Psoas muscle (tissue), 8 donors: Measurements from ENCODE around the gene LCNL1. TPM values are rescaled to one million over a fixed set of nuclear protein-coding genes. Genes with fewer than 3 reads are reported as not detected.

Experiments used
- ATAC-seq, 4 donors: fragments of 200-7000 bp; cut with Tn5 transposase; one replicate each; pipeline ENCODE4 v1.9.1; 2020; ENCODE audit warnings: moderate library complexity in 3 of 4, mild to moderate bottlenecking in 2 of 4
- DNase-seq, 2 donors: peaks; one replicate each; pipeline ENCODE4 v3.0.0-alpha.2; 2020
- H3K27ac ChIP-seq: fragments of 200-600 bp; one replicate; pipeline ENCODE4 v1.8.0; 2022
- H3K27me3 ChIP-seq, 3 donors: fragments of 200-600 bp in 1 of 3; one replicate each; pipeline versions ENCODE4 v1.6.1 to v1.8.0; 2013 to 2022; ENCODE audit warnings: low read length in 2 of 3, mild to moderate bottlenecking in 2 of 3, moderate library complexity in 1 of 3; ENCODE audit not compliant: insufficient read depth in 3 of 3
- H3K36me3 ChIP-seq, 2 donors: fragments of 200-600 bp in 1 of 2; one replicate each; pipeline versions ENCODE4 v1.6.1 to v1.8.0; 2013 to 2022; ENCODE audit warnings: low read depth in 1 of 2, mild to moderate bottlenecking in 1 of 2, moderate library complexity in 1 of 2; ENCODE audit not compliant: insufficient read depth in 1 of 2
- H3K4me1 ChIP-seq: fragments of 200-600 bp; one replicate; pipeline ENCODE4 v1.8.0; 2022
- H3K4me3 ChIP-seq: fragments of 200-600 bp; one replicate; pipeline ENCODE4 v1.8.0; 2022; ENCODE audit warnings: mild to moderate bottlenecking
- H3K9me3 ChIP-seq: fragments of 200-600 bp; one replicate; pipeline ENCODE4 v1.8.0; 2022
- CTCF ChIP-seq: fragments of 200-600 bp; IDR thresholded peaks from one replicate; pipeline ENCODE4 v1.8.0; 2022; ENCODE audit warnings: antibody characterized with exemption
- WGBS, 3 donors: extraction: QIAGEN DNeasy Blood & Tissue Kit; methylation state at CpG; one replicate each; pipeline versions ENCODE4 v1.1.6 to v1.1.7; 2013; 5-methylcytosine and 5-hydroxymethylcytosine counted together
- intact Hi-C, 2 donors: fragments of 100-400 bp; cut with DNase I; formaldehyde crosslinking; loops; one replicate each; pipeline versions ENCODE4 v1.11.0 to v1.14.2; 2022
- polyA plus RNA-seq, 3 donors: library from polyadenylated mRNA; stranded (reverse); fragments of 200-250 nt; gene quantifications; one replicate each; pipeline ENCODE4 v1.2.3, GENCODE V29; 2013
- total RNA-seq, 4 donors: library from RNA; stranded (reverse); fragmentation: NEBNext Ultra II Directional in 2 of 4; extraction: Animal tissue kit (Norgen Biotek cat#: 25700) in 2 of 4; gene quantifications; one replicate each; pipeline versions ENCODE4 v1.2.1 to v1.2.4, GENCODE V29; 2021 to 2023
- donor health status: healthy with polysubstance abuse.
- donor health status: DM: no; HTN: no; CAD: no; lungs with moderate emphysema.
- donor health status: Bipolar disorder and iron deficiency.
- donor health status: healthy.
- donor health status: DM: yes; HTN: yes; CAD: no.
- donor health status: DM: no; HTN: no; CAD: no.
- donor health status: DM: no; HTN: no; CAD: no.
- donor health status: DM: yes; HTN: yes; CAD: no.

Gene LCNL1
- total and polyA plus RNA-seq, 7 donors = 0.04 to 0.79 (median 0.14) TPM

- TF ChIP-seq CTCF = no peak
- WGBS, 3 donors = 89 to 90% (median 89%) methylated on average over 26 of the region's 26 CpGs
- H3K27ac ChIP-seq = no peak overlapping the region
- intact Hi-C loops = no loop called here
- DNase-seq (no peak), ATAC-seq (no peak)
- no peak overlapping the region for H3K4me3 ChIP-seq
- H3K36me3 ChIP-seq = no peaks in the 10 kb centered on the region
- H3K27me3 ChIP-seq = peaks cover 0 to 4% (median 0%) of the 10 kb centered on the region in 3 donors
- H3K4me1 ChIP-seq = no peaks in the 10 kb centered on the region
- no peaks in the 10 kb centered on the region for H3K9me3 ChIP-seq
These were observed 17.9 kb upstream of the LCNL1 start for GRCh38 chr9:136964833-136965422.

- Histone ChIP-seq H3K27ac (no peak overlapping the region), H3K27me3 (peaks cover 0 to 4% (median 0%) of the 10 kb centered on the region in 3 donors), H3K36me3 (no peaks in the 10 kb centered on the region), H3K4me3 (no peak overlapping the region), H3K4me1 (no peaks in the 10 kb centered on the region), H3K9me3 (no peaks in the 10 kb centered on the region)
- intact Hi-C loops = no loop called here
- 13 to 19% (median 18%) methylated on average over 23 of the region's 23 CpGs for WGBS, 3 donors
- DNase-seq (no peak), ATAC-seq (no peak)
- no peak for TF ChIP-seq CTCF
These were observed 16.9 kb upstream of the LCNL1 start for GRCh38 chr9:136965771-136966484.

GRCh38 chr9:136968333-136969127, 14.3 kb upstream of the LCNL1 start:
- H3K4me1 ChIP-seq = no peaks in the 10 kb centered on the region
- intact Hi-C loops = no loop called here
- WGBS, 3 donors = 63 to 71% (median 63%) methylated on average over 17 of the region's 17 CpGs
- no peaks in the 10 kb centered on the region for H3K36me3 ChIP-seq
- peaks cover 0 to 4% (median 0%) of the 10 kb centered on the region in 3 donors for H3K27me3 ChIP-seq
- H3K4me3 ChIP-seq = no peak overlapping the region
- no peak for TF ChIP-seq CTCF
- DNase-seq = no peak
- no peaks in the 10 kb centered on the region for H3K9me3 ChIP-seq
- no peak overlapping the region for H3K27ac ChIP-seq
- no peak for ATAC-seq

GRCh38 chr9:136969150-136969549, 13.6 kb upstream of the LCNL1 start:
- intact Hi-C loops = no loop called here
- WGBS, 3 donors = 54 to 75% (median 61%) methylated on average over 17 of the region's 17 CpGs
- no peak for ATAC-seq
- no peak for DNase-seq
- H3K36me3 ChIP-seq = no peaks in the 10 kb centered on the region
- no peak overlapping the region for H3K4me3 ChIP-seq
- peaks cover 0 to 4% (median 0%) of the 10 kb centered on the region in 3 donors for H3K27me3 ChIP-seq
- no peaks in the 10 kb centered on the region for H3K9me3 ChIP-seq
- H3K4me1 ChIP-seq = no peaks in the 10 kb centered on the region
- no peak overlapping the region for H3K27ac ChIP-seq
- no peak for TF ChIP-seq CTCF
